Measurements from ENCODE around the gene SLC39A11.

SLC39A11 gene

DNA sequence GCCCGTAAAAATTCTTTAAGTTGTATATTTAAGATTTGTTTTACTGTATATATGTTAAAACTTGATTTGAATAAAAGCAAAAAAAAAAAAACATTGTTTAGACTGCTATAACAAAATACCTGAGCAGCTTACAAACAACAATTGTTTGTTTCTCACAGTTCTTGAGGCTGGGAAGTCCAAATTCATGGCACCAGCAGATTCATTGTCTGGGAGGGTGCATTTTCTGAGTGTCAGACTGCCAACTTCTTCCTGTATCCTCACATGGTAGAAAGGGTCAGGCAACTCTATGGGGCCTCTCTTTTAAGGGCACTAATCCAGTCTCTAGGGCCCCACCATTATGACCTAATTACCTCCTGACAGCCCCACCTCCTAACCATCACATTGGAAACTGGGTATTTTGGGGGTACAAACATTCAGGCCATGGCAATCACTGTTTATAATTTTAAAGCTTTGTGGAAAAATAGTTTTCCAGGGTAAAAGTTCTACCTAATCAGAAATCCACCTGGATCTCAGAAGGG, 281.4 kb downstream of the SLC39A11 start:
- TF ChIP-seq TEAD4 (IDR thresholded peaks at IDR 0.05): no peak
- TF ChIP-seq CREB1 (IDR thresholded peaks at IDR 0.05; ENCODE audit: low read depth): no peak
- TF ChIP-seq NFIC (IDR thresholded peaks at IDR 0.05): no peak
- no peak for TF ChIP-seq ZBTB7A (IDR thresholded peaks at IDR 0.05; ENCODE audit: low read depth)
- TF ChIP-seq TCF12 (IDR thresholded peaks at IDR 0.05; ENCODE audit: low read depth): no peak
- no peak for TF ChIP-seq RAD21 (IDR thresholded peaks at IDR 0.05; ENCODE audit: low read depth)
- no peak for TF ChIP-seq TAF1 (IDR thresholded peaks at IDR 0.05; ENCODE audit: low read depth)
- TF ChIP-seq, protein P1, sequence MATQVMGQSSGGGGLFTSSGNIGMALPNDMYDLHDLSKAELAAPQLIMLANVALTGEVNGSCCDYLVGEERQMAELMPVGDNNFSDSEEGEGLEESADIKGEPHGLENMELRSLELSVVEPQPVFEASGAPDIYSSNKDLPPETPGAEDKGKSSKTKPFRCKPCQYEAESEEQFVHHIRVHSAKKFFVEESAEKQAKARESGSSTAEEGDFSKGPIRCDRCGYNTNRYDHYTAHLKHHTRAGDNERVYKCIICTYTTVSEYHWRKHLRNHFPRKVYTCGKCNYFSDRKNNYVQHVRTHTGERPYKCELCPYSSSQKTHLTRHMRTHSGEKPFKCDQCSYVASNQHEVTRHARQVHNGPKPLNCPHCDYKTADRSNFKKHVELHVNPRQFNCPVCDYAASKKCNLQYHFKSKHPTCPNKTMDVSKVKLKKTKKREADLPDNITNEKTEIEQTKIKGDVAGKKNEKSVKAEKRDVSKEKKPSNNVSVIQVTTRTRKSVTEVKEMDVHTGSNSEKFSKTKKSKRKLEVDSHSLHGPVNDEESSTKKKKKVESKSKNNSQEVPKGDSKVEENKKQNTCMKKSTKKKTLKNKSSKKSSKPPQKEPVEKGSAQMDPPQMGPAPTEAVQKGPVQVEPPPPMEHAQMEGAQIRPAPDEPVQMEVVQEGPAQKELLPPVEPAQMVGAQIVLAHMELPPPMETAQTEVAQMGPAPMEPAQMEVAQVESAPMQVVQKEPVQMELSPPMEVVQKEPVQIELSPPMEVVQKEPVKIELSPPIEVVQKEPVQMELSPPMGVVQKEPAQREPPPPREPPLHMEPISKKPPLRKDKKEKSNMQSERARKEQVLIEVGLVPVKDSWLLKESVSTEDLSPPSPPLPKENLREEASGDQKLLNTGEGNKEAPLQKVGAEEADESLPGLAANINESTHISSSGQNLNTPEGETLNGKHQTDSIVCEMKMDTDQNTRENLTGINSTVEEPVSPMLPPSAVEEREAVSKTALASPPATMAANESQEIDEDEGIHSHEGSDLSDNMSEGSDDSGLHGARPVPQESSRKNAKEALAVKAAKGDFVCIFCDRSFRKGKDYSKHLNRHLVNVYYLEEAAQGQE (IDR thresholded peaks at IDR 0.05; ENCODE audit: low read depth): no peak
- TF ChIP-seq, protein P2, sequence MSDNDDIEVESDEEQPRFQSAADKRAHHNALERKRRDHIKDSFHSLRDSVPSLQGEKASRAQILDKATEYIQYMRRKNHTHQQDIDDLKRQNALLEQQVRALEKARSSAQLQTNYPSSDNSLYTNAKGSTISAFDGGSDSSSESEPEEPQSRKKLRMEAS (IDR thresholded peaks at IDR 0.05): no peak
- TF ChIP-seq CEBPB (IDR thresholded peaks at IDR 0.05): no peak

DNA sequence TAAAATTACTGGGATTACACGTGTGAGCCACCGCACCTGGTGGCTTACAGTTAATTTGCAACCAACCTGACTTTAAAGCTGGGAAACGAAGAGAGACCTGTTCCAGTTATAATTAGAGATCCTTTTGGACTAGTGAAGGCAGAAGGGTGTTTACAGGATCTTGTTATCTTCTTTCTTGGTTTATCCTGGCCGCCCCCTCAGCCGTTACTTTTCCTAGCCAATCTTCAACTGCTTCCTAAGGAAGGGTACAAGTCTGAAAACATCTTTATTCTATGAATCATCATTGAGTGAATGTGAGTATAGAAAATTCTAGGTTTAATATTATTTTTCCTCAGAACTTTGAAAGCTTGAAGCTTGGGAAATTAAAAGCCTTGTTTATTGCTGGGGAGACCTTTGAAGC, 286.5 kb downstream of the SLC39A11 start:
- no peak for TF ChIP-seq TCF12 (IDR thresholded peaks at IDR 0.05; ENCODE audit: low read depth)

DNA sequence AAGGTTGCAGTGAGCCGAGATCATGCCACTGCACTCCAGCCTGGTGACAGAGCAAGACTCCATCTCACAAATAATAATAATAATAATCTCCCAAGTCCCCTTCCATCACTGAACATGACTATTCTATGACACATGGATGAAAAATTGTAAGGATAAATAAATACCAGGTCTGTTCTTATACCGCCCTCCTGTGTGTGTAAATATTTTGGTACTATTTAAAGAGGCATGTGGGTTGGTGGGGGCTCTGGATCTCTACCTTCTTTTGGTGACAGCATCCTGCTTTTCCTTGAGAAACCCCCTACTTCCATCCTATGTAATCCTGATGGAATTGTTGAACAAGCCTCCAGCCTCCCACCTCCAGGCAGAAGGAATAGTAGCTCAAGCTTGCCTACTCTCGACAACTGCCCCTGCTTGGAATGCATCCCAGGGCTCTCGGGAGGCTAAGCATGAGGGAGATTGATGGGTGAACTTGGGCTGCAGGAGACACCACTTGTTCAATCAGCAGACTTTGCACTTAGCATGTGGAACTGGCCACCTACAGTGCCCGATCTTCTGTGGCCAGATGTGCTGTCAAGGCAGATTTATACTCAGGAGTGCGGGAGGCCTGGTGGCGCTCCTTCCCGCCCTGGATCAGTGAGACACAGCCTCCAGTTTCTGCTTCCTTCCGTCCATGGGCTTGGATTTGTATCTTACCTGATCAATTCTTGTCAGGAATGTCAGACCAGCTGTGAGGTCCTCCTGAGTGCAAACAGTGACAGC, 287.4 kb downstream of the SLC39A11 start:
- no peak for TF ChIP-seq ZBTB7A (IDR thresholded peaks at IDR 0.05; ENCODE audit: low read depth)
- no peak for TF ChIP-seq CREB1 (IDR thresholded peaks at IDR 0.05; ENCODE audit: low read depth)
- no peak for TF ChIP-seq EP300 (IDR thresholded peaks at IDR 0.05; ENCODE audit: borderline replicate concordance)
- TF ChIP-seq, protein P1 (IDR thresholded peaks at IDR 0.05; ENCODE audit: low read depth): no peak
- no peak for TF ChIP-seq TAF1 (IDR thresholded peaks at IDR 0.05; ENCODE audit: low read depth)
- no peak for TF ChIP-seq EGR1 (IDR thresholded peaks at IDR 0.05)
- TF ChIP-seq FOXM1 (IDR thresholded peaks at IDR 0.05; ENCODE audit: borderline replicate concordance, low read depth): no peak
- TF ChIP-seq YY1 (IDR thresholded peaks at IDR 0.05; ENCODE audit: low read depth): no peak
- TF ChIP-seq TCF12 (IDR thresholded peaks at IDR 0.05; ENCODE audit: low read depth): no peak
- TF ChIP-seq NFIC (IDR thresholded peaks at IDR 0.05): no peak
- TF ChIP-seq, protein P2 (IDR thresholded peaks at IDR 0.05): no peak
- TF ChIP-seq TEAD4 (IDR thresholded peaks at IDR 0.05): no peak
- TF ChIP-seq RAD21 (IDR thresholded peaks at IDR 0.05; ENCODE audit: low read depth): no peak
- TF ChIP-seq, protein P3, sequence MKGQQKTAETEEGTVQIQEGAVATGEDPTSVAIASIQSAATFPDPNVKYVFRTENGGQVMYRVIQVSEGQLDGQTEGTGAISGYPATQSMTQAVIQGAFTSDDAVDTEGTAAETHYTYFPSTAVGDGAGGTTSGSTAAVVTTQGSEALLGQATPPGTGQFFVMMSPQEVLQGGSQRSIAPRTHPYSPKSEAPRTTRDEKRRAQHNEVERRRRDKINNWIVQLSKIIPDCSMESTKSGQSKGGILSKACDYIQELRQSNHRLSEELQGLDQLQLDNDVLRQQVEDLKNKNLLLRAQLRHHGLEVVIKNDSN (IDR thresholded peaks at IDR 0.05): no peak
- TF ChIP-seq CEBPB (IDR thresholded peaks at IDR 0.05): no peak

DNA sequence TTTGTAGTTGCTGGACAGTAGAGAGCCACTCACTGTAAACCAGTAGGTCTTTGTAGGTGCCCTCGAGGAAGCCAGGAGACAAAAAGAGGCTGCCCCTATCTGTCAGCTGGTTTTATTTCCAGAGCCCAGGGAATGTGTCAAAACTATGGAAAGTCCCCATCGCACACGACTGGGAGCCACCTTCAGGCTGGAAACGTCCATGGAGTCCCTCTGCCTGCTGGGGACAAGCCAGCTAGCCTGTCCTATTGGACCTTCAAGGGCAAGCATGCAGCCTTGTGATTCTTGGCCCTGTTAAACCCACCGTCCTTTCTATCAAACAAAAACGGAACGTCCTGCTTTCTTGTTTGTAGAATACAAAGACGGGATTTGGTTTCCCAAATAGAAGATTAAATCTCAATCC, 289.8 kb downstream of the SLC39A11 start:
- TF ChIP-seq FOXM1 (IDR thresholded peaks at IDR 0.05; ENCODE audit: borderline replicate concordance, low read depth) (no peak), NFIC (IDR thresholded peaks at IDR 0.05) (no peak), CEBPB (IDR thresholded peaks at IDR 0.05) (no peak), EP300 (IDR thresholded peaks at IDR 0.05; ENCODE audit: borderline replicate concordance) (no peak), ZBTB7A (IDR thresholded peaks at IDR 0.05; ENCODE audit: low read depth) (no peak), CREB1 (IDR thresholded peaks at IDR 0.05; ENCODE audit: low read depth) (no peak), RAD21 (IDR thresholded peaks at IDR 0.05; ENCODE audit: low read depth) (no peak), TEAD4 (IDR thresholded peaks at IDR 0.05) (no peak), TAF1 (IDR thresholded peaks at IDR 0.05; ENCODE audit: low read depth) (no peak), TCF12 (IDR thresholded peaks at IDR 0.05; ENCODE audit: low read depth) (no peak), YY1 (IDR thresholded peaks at IDR 0.05; ENCODE audit: low read depth) (no peak), EGR1 (IDR thresholded peaks at IDR 0.05) (no peak)
- TF ChIP-seq, protein P2 (IDR thresholded peaks at IDR 0.05): no peak
- TF ChIP-seq, protein P1 (IDR thresholded peaks at IDR 0.05; ENCODE audit: low read depth): no peak
- TF ChIP-seq, protein P3 (IDR thresholded peaks at IDR 0.05): no peak
